HG02798 (cell line): Measurements from ENCODE around the gene BECN2.
A peak's percentile ranks its signal among the peaks of the same experiment; 100 is the strongest.
"Not testable (repeated sequence)": the region's sequence is repeated elsewhere in the genome, so short reads cannot be mapped to it uniquely, and the experiment has no call there.

ENCODE experiments used
- ATAC-seq: cut with Tn5 transposase; IDR thresholded peaks from one replicate; pipeline ENCODE4 v1.9.1; 2021; ENCODE audit warnings: mild to moderate bottlenecking; ENCODE audit not compliant: unreplicated experiment, poor library complexity

Gene BECN2

GRCh38 chr1:241972703-241973369 is 15.3 kb downstream of the BECN2 start:
- ATAC-seq, result no peak

GRCh38 chr1:241976229-241976628 is 18.7 kb downstream of the BECN2 start:
- ATAC-seq, result no peak

DNA sequence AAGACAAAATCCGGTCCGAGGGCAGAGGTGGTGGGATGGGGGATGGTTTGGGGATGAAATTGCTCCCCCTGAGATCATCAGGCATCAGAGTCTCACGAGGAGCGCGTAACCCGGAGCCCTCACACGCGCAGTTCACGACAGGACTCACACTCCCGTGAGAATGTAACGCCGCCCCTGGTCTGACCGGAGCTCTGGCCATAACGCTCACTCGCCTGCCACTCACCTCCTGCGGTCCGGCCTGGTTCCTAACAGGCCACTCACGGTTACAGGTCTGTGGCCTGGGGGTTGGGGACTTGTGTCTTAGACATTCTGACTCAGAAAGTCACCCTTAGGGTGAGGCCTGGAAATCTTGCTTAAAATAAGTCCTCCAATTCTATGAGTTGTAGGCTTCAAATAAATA is 21.5 kb downstream of the BECN2 start:
- ATAC-seq, result no peak

DNA sequence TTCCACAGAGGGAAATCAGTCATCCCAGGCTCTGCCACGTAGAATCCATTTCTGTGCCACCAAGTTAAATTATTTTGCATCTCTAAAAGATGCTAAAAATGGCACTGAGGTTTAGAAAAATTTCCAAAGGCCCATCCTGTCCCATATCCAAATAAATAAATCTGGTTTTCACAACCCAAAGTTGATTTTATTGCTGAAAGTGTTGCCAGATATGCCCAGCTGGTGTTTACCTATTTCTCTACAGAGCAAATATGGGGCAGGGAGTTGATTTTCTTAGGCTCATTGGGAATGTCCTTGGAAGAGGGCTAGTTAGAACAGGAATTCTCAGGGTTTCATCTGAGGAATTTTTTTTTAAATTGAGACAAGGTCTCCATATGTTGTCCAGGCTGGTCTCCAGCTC is 22.4 kb downstream of the BECN2 start:
- no peak for ATAC-seq

- peak; percentile 64 for ATAC-seq
Observed at GRCh38 chr1:241985787-241986186, 28.2 kb downstream of the BECN2 start.

DNA sequence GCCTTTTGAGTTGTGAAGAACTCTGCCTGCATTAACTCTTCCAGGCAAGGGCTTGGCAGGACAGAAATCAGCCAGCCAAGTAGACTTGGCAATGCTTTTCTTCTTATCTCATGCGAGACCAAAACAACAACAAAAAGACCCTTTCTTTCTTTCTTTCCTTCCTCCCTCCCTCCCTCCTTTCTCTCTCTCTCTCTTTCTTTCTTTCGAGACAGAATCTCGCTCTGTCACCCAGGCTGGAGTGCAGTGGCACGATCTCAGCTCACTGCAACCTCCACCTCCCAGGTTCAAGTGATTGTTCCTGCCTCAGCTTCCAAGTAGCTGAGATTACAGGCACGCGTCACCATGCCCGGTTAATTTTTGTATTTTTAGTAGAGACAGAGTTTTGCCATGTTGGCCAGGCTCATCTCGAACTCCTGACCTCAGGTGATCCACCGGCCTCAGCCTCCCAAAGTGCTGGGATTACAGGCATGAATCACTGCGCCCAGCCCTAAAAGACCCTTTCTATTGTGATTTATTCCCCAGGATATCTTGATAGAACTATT is 30.9 kb downstream of the BECN2 start:
- ATAC-seq, result not testable (repeated sequence)

GRCh38 chr1:241990040-241990439 is 32.5 kb downstream of the BECN2 start:
- ATAC-seq, result no peak

DNA sequence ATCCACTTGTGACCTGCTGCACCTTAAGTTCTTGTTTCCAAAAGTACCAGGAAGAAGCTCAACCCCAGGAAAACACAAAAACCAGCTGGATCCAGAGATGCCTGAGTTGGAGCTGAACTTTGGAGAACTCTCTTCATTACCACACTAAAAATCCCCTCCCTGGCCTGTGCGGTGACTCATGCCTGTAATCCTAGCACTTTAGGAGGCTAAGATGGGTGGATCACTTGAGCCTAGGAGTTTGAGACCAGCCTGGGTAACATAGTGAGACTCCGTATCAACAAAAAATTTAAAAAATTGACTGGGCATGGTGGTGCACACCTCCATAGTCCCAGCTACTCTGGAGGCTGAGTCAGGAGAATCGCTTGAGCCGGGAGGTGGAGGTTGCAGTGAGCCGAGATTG is 35.2 kb downstream of the BECN2 start:
- no peak for ATAC-seq

GRCh38 chr1:241994171-241994570 is 36.6 kb downstream of the BECN2 start:
- ATAC-seq, result no peak

GRCh38 chr1:241997401-241997998 is 39.9 kb downstream of the BECN2 start:
- no peak for ATAC-seq

DNA sequence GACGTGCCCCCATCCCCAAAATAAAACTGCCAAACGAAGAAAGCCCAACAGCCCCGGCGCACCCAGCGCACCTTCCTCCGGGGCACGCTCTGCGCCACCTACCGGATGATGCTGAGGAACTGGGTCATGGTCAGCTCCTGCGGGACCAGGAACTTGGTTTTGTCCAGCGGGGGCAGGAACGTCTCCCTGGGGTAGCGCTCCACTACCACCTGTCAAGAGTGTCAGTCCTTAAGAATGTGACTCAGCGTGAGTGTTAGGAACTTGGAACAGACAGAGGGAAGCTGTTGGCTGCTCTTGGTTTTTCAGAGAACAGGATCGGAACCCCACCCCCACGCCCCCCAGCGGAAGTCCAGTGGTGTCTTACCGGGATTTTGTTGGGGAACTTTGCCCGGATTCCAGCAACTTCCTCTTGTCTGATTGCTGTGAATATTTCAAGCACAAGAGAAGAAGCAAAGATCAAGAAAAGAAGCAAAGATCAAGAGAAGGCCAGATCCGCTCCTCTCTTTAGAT is 40.9 kb downstream of the BECN2 start:
- ATAC-seq, result peak; percentile 80

GRCh38 chr1:241999026-241999425 is 41.5 kb downstream of the BECN2 start, which contains the start of gene MAP1LC3C:
Gene MAP1LC3C (minus strand): TSS chr1:241999098. CDS start chr1:241999008, 90 bp downstream.
- no peak for ATAC-seq

GRCh38 chr1:242000434-242000833 is 42.9 kb downstream of the BECN2 start:
- ATAC-seq, result no peak

DNA sequence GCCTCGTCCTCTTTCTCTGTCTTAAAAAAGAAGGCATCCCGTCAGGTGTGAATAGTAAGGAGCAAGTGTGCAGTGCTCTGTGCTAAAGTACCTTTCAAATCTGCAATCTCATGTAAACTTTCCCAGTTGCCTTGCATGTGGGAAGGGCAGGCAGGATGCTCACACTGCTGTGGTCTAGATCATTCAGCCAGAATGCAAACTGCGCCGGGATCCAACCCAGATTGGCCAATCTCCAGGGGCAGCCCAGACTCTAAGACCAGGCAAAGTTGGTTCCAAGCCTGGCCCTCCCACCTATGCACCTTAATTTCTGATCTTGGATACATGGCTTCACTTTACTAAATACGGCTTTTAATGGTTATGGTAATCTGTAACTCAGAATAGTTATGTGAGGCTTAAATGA is 44.5 kb downstream of the BECN2 start:
- no peak for ATAC-seq

DNA sequence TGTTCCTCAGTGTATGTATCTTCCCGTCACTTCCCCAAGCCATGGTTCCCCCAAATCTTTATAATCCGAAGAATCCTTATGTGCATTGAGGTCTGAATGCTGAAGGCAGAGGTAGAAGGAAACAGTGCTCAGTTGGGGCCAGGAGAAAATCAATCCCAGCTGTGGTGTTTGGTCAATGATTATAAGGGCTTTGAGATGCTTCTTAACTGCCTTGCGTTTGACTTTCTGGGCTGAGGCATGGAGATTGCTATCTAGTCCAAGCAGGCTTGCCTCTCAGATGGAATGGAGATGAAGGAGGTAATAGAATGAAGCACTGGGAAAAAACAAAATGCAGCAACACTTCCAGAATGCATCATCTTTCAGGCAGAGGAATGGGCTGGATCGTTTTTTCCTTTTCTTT is 44.9 kb downstream of the BECN2 start:
- ATAC-seq, result no peak

GRCh38 chr1:242004751-242005495 is 47.4 kb downstream of the BECN2 start:
- no peak for ATAC-seq

- ATAC-seq, result no peak
Observed at GRCh38 chr1:242005866-242006535, 48.4 kb downstream of the BECN2 start.

- no peak for ATAC-seq
Observed at GRCh38 chr1:242006976-242007375, 49.4 kb downstream of the BECN2 start.
